ENCODE data around the gene AKAP13.

Gene AKAP13

GRCh38 chr15:85704720-85705429, 324.5 kb downstream of the AKAP13 start:
- no peak for TF ChIP-seq CTCF (IDR thresholded peaks at IDR 0.05)

DNA sequence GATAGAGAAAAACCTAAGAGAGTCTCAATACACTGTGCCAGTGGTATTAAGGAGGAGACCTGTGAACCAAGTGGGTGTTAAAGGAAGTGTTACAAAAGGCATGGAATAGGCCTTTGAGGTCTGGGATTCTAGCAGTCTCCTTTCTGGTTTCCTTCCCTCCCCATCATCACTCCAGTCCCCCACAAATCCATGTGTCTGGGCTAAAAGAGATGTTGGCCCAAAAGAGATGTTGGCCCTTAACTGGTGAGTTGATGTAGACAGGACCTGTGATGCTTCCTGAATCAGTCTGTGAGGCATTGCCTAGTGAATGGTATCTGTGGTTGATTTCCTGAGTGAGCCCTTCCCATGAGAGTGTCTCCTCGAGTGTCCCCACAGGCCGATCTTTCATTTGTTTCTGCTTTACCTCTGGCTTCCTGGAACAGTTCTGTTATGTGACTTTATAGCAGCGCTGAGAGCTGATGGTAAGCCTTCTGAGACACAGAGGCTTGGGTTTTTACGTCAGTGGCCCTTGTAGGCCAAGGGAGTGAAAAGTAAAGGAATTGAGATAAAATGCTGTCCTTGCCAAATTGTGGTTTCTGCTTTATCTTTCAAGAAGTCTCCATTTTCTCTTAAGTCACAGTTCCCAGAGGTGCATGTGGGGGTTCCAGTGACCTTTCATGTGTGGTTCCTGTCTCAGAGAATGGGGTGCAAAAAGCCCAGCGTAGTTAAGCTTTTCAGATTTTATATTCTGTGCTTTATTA, 326.5 kb downstream of the AKAP13 start:
- TF ChIP-seq CTCF (IDR thresholded peaks at IDR 0.05): no peak

GRCh38 chr15:85707519-85708338, 327.3 kb downstream of the AKAP13 start:
- TF ChIP-seq CTCF (IDR thresholded peaks at IDR 0.05): no peak

DNA sequence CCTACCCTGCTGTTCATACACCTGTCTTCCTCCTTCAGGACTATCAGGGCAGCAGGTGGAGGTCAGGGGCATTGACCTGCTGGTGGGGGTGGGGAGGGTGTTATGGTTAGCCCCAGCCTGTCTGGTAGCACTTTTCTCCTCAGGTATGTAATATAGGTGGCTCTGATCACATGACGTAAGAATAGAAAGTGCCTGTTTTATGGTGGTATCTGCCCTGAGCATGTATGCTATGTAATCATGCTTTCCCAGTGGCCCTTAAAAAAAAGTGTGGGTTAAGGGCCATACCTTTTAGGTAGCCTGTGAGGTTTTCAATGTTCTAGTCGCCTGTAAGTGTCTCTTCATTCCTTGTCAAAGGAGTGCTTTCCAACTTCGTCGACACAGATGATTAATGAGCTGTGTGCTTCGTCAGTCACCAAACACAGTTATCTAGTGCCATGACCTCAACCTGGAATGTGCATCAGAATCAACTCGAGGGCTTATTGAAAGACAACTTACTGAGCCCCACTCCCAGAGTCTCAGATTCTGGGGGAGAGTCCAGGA, 328.1 kb downstream of the AKAP13 start:
- no peak for TF ChIP-seq CTCF (IDR thresholded peaks at IDR 0.05)

DNA sequence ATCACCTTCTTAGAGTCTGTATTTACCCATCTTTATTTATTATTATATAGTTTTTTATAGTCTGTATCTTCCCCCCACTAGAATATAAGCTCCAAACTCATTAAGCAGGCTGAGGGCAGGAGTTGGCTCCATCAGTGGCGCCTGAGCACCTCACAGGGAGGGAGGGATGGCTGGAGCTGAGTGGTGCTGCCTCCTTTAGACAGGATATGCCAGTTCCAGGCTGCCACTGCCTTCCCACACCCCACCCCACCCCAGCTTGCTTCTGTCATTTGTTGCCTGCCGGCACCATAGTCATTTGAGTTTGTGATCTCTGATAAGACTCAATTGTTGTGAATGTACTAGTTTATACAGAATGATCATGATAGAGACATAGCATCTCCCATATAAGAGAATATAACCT, 328.8 kb downstream of the AKAP13 start:
- TF ChIP-seq CTCF (IDR thresholded peaks at IDR 0.05): no peak

DNA sequence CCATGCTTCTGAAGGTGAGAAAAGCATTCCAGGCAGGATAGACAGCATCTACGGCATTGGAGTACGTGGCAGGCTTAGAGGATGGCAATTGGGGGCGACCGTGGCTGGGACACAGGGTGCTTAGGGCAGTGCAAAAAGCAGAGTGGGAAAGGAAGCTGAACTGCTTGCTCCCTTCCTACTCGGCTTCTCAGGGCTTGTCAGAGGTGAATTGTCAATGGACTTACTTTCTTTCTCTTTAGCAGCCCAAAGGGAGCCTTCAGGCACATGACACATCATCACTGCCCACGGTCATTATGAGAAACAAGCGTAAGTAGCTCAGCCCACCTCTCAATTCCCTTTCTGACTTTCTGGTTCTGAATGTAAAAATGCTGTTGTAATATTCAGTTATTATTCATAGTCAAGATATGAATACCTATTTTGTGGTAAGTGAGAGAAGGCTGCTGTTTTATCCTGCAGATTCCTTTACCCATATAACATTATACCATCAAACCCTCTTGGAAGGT, 330.0 kb downstream of the AKAP13 start:
- TF ChIP-seq CTCF (IDR thresholded peaks at IDR 0.05): no peak

DNA sequence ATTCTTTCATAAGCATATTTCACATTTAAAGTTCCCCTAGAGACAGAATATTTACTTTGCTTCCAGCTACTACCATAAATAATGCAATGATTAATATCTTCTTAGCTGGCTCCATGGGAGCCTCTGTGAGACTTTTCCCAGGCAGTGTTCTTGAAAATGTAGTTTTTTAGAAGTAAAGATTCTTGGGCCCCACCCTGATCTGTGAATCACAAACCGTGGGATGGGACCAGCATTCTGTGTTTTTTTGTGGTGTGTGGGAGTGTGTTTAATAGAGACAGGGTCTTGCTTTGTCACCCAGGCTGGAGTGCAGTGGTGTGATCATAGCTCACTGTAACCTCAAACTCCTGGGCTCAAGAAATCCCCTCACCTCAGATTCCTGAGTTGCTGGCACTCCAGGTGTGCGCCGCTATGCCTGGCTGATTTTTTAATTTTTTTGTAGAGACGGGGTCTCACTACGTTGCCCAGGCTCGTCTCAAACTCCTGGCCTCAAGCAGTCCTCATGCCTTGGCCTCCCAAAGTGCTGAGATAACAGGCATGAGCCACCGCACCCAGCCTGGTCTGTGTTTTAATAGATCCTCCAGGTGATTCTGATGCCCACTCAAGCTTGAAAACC, 331.3 kb downstream of the AKAP13 start:
- TF ChIP-seq CTCF (IDR thresholded peaks at IDR 0.05): no peak
